Caco-2 (cell line): Measurements from ENCODE around the gene RAB23. TPM values are rescaled to one million over a fixed set of nuclear protein-coding genes. Genes with fewer than 3 reads are reported as not detected.

ENCODE experiments used
- BruUV-seq: library from RNA; stranded (reverse); fragments of 400-500 nt; replicated peaks from 2 replicates; lab custom pipeline; 2021; lab: Mats Ljungman, UMichigan
- CTCF ChIA-PET: fragments of 300-600 bp; sonication (Branson Sonifier 250); formaldehyde crosslinking; loops from one replicate; lab custom pipeline; 2022; ENCODE audit warnings: antibody characterized with exemption; lab: Charles Lee
- POLR2A ChIA-PET: fragments of 300-600 bp; sonication (Branson Sonifier 250); formaldehyde crosslinking; loops from one replicate; lab custom pipeline; 2022; ENCODE audit warnings: antibody characterized with exemption; lab: Charles Lee
- DNase-seq, 2 experiments: peaks; one replicate each; pipeline versions ENCODE4 v3.0.0 to v3.0.0-alpha.2; 2020 to 2022
- H3K27me3 ChIP-seq: replicated peaks from 2 replicates; pipeline ENCODE4 v1.6.0; 2011; ENCODE audit warnings: low read length; ENCODE audit not compliant: control insufficient read depth, insufficient read depth
- H3K36me3 ChIP-seq: 2 replicates; pipeline ENCODE4 v1.5.1; 2011; ENCODE audit warnings: low read length; ENCODE audit not compliant: control insufficient read depth, insufficient read depth
- H3K4me1 ChIP-seq: fragments of 250-450 bp; sonication (Bioruptor Pico); 2 replicates; pipeline ENCODE4 v1.5.1; 2020; ENCODE audit warnings: mild to moderate bottlenecking
- H3K4me3 ChIP-seq: 2 replicates; pipeline ENCODE4 v1.5.1; 2011; ENCODE audit warnings: low read depth, mild to moderate bottlenecking, control low read depth, low read length
- H3K9me3 ChIP-seq: fragments of 250-450 bp; sonication (Bioruptor Pico); 2 replicates; pipeline ENCODE4 v1.5.1; 2020; ENCODE audit warnings: mild to moderate bottlenecking, moderate library complexity
- H3K27ac Mint-ChIP-seq: one replicate; pipeline ENCODE4 v1.8.0; 2022; ENCODE audit warnings: mixed read lengths; ENCODE audit not compliant: unreplicated experiment
- H3K27me3 Mint-ChIP-seq: one replicate; pipeline ENCODE4 v1.8.0; 2022; ENCODE audit warnings: mixed read lengths; ENCODE audit not compliant: insufficient read depth, unreplicated experiment
- H3K36me3 Mint-ChIP-seq: one replicate; pipeline ENCODE4 v1.8.0; 2022; ENCODE audit warnings: mild to moderate bottlenecking, mixed read lengths; ENCODE audit not compliant: insufficient read depth, unreplicated experiment
- H3K4me1 Mint-ChIP-seq: one replicate; pipeline ENCODE4 v1.8.0; 2022; ENCODE audit warnings: low read depth, mixed read lengths; ENCODE audit not compliant: unreplicated experiment
- H3K4me3 Mint-ChIP-seq: one replicate; pipeline ENCODE4 v1.8.0; 2022; ENCODE audit warnings: mild to moderate bottlenecking, moderate library complexity, mixed read lengths; ENCODE audit not compliant: unreplicated experiment
- H3K9me3 Mint-ChIP-seq: one replicate; pipeline ENCODE4 v1.8.0; 2022; ENCODE audit warnings: mixed read lengths; ENCODE audit not compliant: unreplicated experiment
- CTCF ChIP-seq, 2 experiments: fragments of 200-600 bp in 1 of 2; IDR thresholded peaks; 1 replicate in 1 of 2; 2 replicates in 1 of 2; pipeline versions ENCODE4 v1.5.1 to v1.8.0; 2011 to 2022; ENCODE audit warnings: antibody characterized with exemption in 1 of 2, control low read depth in 1 of 2, inconsistent platforms in 1 of 2, low read depth in 1 of 2, low read length in 1 of 2, mild to moderate bottlenecking in 1 of 2, moderate library complexity in 1 of 2; ENCODE audit not compliant: insufficient read depth in 1 of 2, severe bottlenecking in 1 of 2, unreplicated experiment in 1 of 2
- intact Hi-C: fragments of 100-400 bp; cut with micrococcal nuclease; formaldehyde crosslinking; loops from one replicate; pipeline ENCODE4 v1.10.0; 2022; ENCODE audit not compliant: unreplicated experiment
- total RNA-seq: library from RNA; stranded (reverse); gene quantifications from 2 replicates; pipeline ENCODE4 v1.2.3, GENCODE V29; 2022

RAB23 gene
- total RNA-seq, 1 experiment from 2014 or later, result 13.7 TPM

DNA sequence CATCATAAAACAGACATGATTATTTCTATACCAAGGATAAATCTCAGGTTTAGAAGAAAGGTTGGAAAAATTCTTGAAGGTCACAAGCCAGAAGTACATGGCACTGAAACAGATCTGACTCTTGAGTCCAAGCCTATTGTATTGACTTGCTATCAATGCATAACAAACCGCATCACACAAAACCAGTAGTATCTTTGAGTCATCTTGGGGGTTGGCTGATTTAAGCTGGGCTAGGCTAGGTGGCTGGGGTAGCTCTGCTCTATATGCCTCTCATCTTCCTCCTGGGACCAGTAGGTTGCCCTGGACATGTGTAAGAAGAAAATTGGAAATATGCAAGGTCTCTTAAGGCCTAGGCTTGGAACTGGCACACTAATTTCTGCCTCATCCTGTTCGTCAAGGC, 37.0 kb upstream of the RAB23 start:
- ChIA-PET CTCF (no interaction called here), POLR2A (no interaction called here)
- Mint-ChIP-seq H3K36me3 (no peaks in the 10 kb centered on the region), H3K27ac (no peak overlapping the region), H3K4me1 (peaks cover 5% of the 10 kb centered on the region), H3K4me3 (no peak overlapping the region), H3K27me3 (peaks cover 5% of the 10 kb centered on the region), H3K9me3 (no peaks in the 10 kb centered on the region)
- intact Hi-C loops, result loop anchor here (10.0 kb wide), 1 partner anchor 234 kb away; no protein-coding TSS in a partner anchor
- H3K9me3 ChIP-seq, result no peaks in the 10 kb centered on the region
- H3K36me3 ChIP-seq, result no peaks in the 10 kb centered on the region
- no TSS peak for BruUV-seq
- no peaks in the 10 kb centered on the region; the same call in 1 of the 2 replicates for H3K4me1 ChIP-seq
- DNase-seq, result no peak
- H3K27me3 ChIP-seq, result no peaks in the 10 kb centered on the region
- H3K4me3 ChIP-seq, result no peak overlapping the region
- no peak for TF ChIP-seq CTCF (IDR thresholded peaks at IDR 0.05; ENCODE audit: insufficient read depth in 1 of 2, low read depth in 1 of 2, low read length in 1 of 2, severe bottlenecking in 1 of 2, unreplicated experiment in 1 of 2)

DNA sequence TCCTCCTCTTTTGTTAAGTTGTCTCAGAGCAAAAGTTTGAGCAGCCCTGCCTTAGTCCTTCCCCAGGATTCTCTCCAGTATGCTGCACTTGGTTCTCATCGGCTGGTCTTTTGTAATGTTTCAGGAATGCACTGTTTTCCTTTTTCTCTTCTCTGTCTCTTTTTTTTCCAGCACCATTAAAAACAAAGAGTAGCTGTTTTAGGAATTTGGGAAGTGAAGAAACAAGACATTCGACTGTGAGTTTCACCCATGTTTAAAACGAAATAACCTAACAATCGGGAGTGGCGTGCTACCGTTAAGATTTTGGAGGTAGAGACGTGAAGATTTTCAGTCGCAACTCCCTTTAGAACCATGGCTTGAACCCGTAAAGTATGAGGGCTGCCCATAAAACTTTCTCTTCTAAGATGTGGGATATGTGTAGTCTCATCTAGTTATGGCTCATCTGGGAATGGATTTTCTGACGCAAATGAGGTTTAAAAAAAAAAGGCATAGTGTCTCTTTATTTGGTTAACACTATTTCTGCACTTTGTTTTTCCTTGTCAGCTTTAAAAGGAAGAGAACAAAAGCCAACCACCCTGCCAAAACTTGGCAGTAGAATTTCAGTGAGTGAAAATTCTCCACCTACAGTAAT, 35.9 kb upstream of the RAB23 start:
- Mint-ChIP-seq H3K27ac (no peak overlapping the region), H3K4me1 (peaks cover 9% of the 10 kb centered on the region), H3K9me3 (no peaks in the 10 kb centered on the region), H3K27me3 (peaks cover 5% of the 10 kb centered on the region), H3K36me3 (no peaks in the 10 kb centered on the region), H3K4me3 (no peak overlapping the region)
- intact Hi-C loops, result loop anchor here (10.0 kb wide), 1 partner anchor 233 kb away; no protein-coding TSS in a partner anchor
- CTCF ChIA-PET, result no interaction called here
- POLR2A ChIA-PET, result no interaction called here
- BruUV-seq, result no TSS peak
- H3K27me3 ChIP-seq, result no peaks in the 10 kb centered on the region
- no peak for TF ChIP-seq CTCF (IDR thresholded peaks at IDR 0.05; ENCODE audit: insufficient read depth in 1 of 2, low read depth in 1 of 2, low read length in 1 of 2, severe bottlenecking in 1 of 2, unreplicated experiment in 1 of 2)
- no peak overlapping the region for H3K4me3 ChIP-seq
- H3K9me3 ChIP-seq, result no peaks in the 10 kb centered on the region
- H3K4me1 ChIP-seq, result no peaks in the 10 kb centered on the region; the same call in 1 of the 2 replicates
- no peaks in the 10 kb centered on the region for H3K36me3 ChIP-seq
- DNase-seq, result no peak

DNA sequence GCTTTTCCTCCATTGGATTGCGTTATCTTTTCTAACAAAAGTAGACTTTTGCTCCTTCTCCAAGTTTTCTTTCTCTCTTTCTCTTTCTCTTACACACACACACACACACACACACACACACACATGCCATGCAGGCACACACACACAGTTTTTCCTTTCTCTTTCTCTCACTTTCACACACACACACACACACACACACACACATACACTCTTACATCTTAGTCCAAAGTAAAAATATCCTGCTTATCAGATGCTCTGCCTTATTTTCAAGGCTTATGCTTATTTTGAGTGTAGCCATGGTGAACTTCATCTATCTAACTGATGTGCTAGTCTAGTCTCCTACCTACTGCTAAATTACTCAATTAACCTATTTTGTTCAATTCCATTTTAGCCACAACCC, 34.4 kb upstream of the RAB23 start:
- no peak overlapping the region for H3K4me3 Mint-ChIP-seq
- Histone ChIP-seq H3K27me3 (no peaks in the 10 kb centered on the region), H3K4me3 (no peak overlapping the region), H3K9me3 (no peaks in the 10 kb centered on the region; the same call in 1 of the 2 replicates), H3K36me3 (no peaks in the 10 kb centered on the region), H3K4me1 (no peaks in the 10 kb centered on the region; the same call in 1 of the 2 replicates)
- peaks cover 14% of the 10 kb centered on the region for H3K4me1 Mint-ChIP-seq
- CTCF ChIA-PET, result no interaction called here
- no TSS peak for BruUV-seq
- intact Hi-C loops, result loop anchor here (10.0 kb wide), 1 partner anchor 232 kb away; no protein-coding TSS in a partner anchor
- TF ChIP-seq CTCF (IDR thresholded peaks at IDR 0.05; ENCODE audit: insufficient read depth in 1 of 2, low read depth in 1 of 2, low read length in 1 of 2, severe bottlenecking in 1 of 2, unreplicated experiment in 1 of 2), result no peak
- DNase-seq, result no peak
- H3K27ac Mint-ChIP-seq, result no peak overlapping the region
- POLR2A ChIA-PET, result no interaction called here
- no peaks in the 10 kb centered on the region for H3K27me3 Mint-ChIP-seq
- H3K36me3 Mint-ChIP-seq, result no peaks in the 10 kb centered on the region
- H3K9me3 Mint-ChIP-seq, result no peaks in the 10 kb centered on the region
